Kasumi-1 (cell line): Measurements from ENCODE around the gene RNPEPL1.

Experiments
- DNase-seq, 2 experiments: peaks; one replicate each; lab custom pipeline; 2025; lab: John Stamatoyannopoulos, UW

Gene RNPEPL1

GRCh38 chr2:240576436-240577205 lies 8.3 kb downstream of the RNPEPL1 start:
- DNase-seq, result no peak

- DNase-seq, result no peak
Measured at GRCh38 chr2:240577281-240578109, 9.2 kb downstream of the RNPEPL1 start.

GRCh38 chr2:240578110-240578450 lies 9.8 kb downstream of the RNPEPL1 start:
- DNase-seq, result no peak

GRCh38 chr2:240578488-240578887 lies 10.2 kb downstream of the RNPEPL1 start:
- DNase-seq, result no peak

GRCh38 chr2:240579071-240579762 lies 10.9 kb downstream of the RNPEPL1 start:
- DNase-seq, result no peak

- DNase-seq, result peak; percentile 4 to 10
Measured at GRCh38 chr2:240579771-240580614, 11.7 kb downstream of the RNPEPL1 start.

GRCh38 chr2:240581811-240582210 lies 13.5 kb downstream of the RNPEPL1 start:
- DNase-seq, result no peak

GRCh38 chr2:240582781-240583180 lies 14.5 kb downstream of the RNPEPL1 start:
- DNase-seq, result no peak

GRCh38 chr2:240583774-240584173 lies 15.5 kb downstream of the RNPEPL1 start:
- no peak for DNase-seq

- peak; percentile 88 to 90 for DNase-seq
Measured at GRCh38 chr2:240584486-240585031, 16.3 kb downstream of the RNPEPL1 start.

GRCh38 chr2:240585101-240585500 lies 16.8 kb downstream of the RNPEPL1 start:
- no peak for DNase-seq

- no peak for DNase-seq
Measured at GRCh38 chr2:240585681-240586197, 17.5 kb downstream of the RNPEPL1 start.

- peak; percentile 68 to 75 for DNase-seq
Measured at GRCh38 chr2:240586198-240586918, 18.1 kb downstream of the RNPEPL1 start, which contains the start of gene CAPN10. Gene CAPN10, plus strand, starts transcription at chr2:240586734. Its CDS starts 178 bp downstream, at chr2:240586912.

- peak in 1 of 2 experiments; percentile 1 for DNase-seq
Measured at GRCh38 chr2:240586919-240587800, 18.9 kb downstream of the RNPEPL1 start.

GRCh38 chr2:240588006-240588655 lies 19.8 kb downstream of the RNPEPL1 start:
- DNase-seq, result no peak

GRCh38 chr2:240588669-240589068 lies 20.4 kb downstream of the RNPEPL1 start:
- DNase-seq, result no peak

GRCh38 chr2:240589375-240589774 lies 21.1 kb downstream of the RNPEPL1 start:
- no peak for DNase-seq

GRCh38 chr2:240589850-240590525 lies 21.7 kb downstream of the RNPEPL1 start:
- no peak for DNase-seq
